Neural progenitor cell (in vitro differentiated cells): ENCODE measurements around the gene INPP4B. TPM values are rescaled to one million over a fixed set of nuclear protein-coding genes. Genes with fewer than 3 reads are reported as not detected.
A peak's percentile ranks its signal among the peaks of the same experiment; 100 is the strongest.

ENCODE experiments used
- DNase-seq: peaks from one replicate; pipeline ENCODE4 v3.0.0-alpha.2; 2016; ENCODE audit warnings: low spot score
- H2AFZ ChIP-seq: fragments of 200-600 bp; sonication (generic); replicated peaks from 2 replicates; pipeline ENCODE4 v1.6.1; 2016; ENCODE audit warnings: antibody characterized with exemption
- H3F3A ChIP-seq: fragments of 200-600 bp; sonication (generic); 2 replicates; pipeline ENCODE4 v1.6.1; 2016; ENCODE audit warnings: antibody characterized with exemption, low read depth
- H3K27ac ChIP-seq: fragments of 200-600 bp; sonication (generic); 2 replicates; pipeline ENCODE4 v1.5.1; 2016; ENCODE audit warnings: mild to moderate bottlenecking
- H3K27me3 ChIP-seq: fragments of 200-600 bp; sonication (generic); 2 replicates; pipeline ENCODE4 v1.6.1; 2016; ENCODE audit warnings: mild to moderate bottlenecking, moderate library complexity
- H3K36me3 ChIP-seq: fragments of 200-600 bp; sonication (generic); 2 replicates; pipeline ENCODE4 v1.5.1; 2016
- H3K4me1 ChIP-seq: fragments of 200-600 bp; sonication (generic); 2 replicates; pipeline ENCODE4 v1.6.1; 2016; ENCODE audit warnings: mixed run types
- H3K4me2 ChIP-seq: fragments of 200-600 bp; sonication (generic); 2 replicates; pipeline ENCODE4 v1.6.1; 2016
- H3K4me3 ChIP-seq: fragments of 200-600 bp; sonication (generic); 2 replicates; pipeline ENCODE4 v1.5.1; 2016
- H3K79me2 ChIP-seq: fragments of 200-600 bp; sonication (generic); 2 replicates; pipeline ENCODE4 v1.6.1; 2016; ENCODE audit warnings: low read depth
- H3K9ac ChIP-seq: fragments of 200-600 bp; sonication (generic); 2 replicates; pipeline ENCODE4 v1.6.1; 2016
- H3K9me3 ChIP-seq: fragments of 200-600 bp; sonication (generic); 2 replicates; pipeline ENCODE4 v1.5.1; 2016; ENCODE audit warnings: low read depth
- H4K20me1 ChIP-seq: fragments of 200-600 bp; sonication (generic); 2 replicates; pipeline ENCODE4 v1.6.1; 2016; ENCODE audit warnings: low read depth
- H3K27ac Mint-ChIP-seq: 3 replicates; pipeline ENCODE4 v1.8.0; 2021; ENCODE audit warnings: mixed read lengths
- H3K27me3 Mint-ChIP-seq: 2 replicates; pipeline ENCODE4 v1.8.0; 2022; ENCODE audit warnings: low read depth, mild to moderate bottlenecking, inconsistent platforms, moderate library complexity, mixed read lengths; ENCODE audit not compliant: insufficient read depth
- H3K36me3 Mint-ChIP-seq: 3 replicates; pipeline ENCODE4 v1.8.0; 2021; ENCODE audit warnings: mixed read lengths
- H3K4me1 Mint-ChIP-seq: 3 replicates; pipeline ENCODE4 v1.8.0; 2021; ENCODE audit warnings: mixed read lengths
- H3K4me3 Mint-ChIP-seq: 3 replicates; pipeline ENCODE4 v1.8.0; 2021; ENCODE audit warnings: mild to moderate bottlenecking, moderate library complexity, mixed read lengths
- H3K9me3 Mint-ChIP-seq: 3 replicates; pipeline ENCODE4 v1.8.0; 2020; ENCODE audit warnings: mixed read lengths
- CTCF ChIP-seq: fragments of 200-600 bp; sonication (generic); IDR thresholded peaks from 2 replicates; pipeline ENCODE4 v1.5.1; 2017; ENCODE audit warnings: antibody characterized with exemption, mild to moderate bottlenecking
- EZH2 ChIP-seq: fragments of 200-600 bp; sonication (generic); IDR thresholded peaks from 2 replicates; pipeline ENCODE4 v1.6.1; 2017; ENCODE audit warnings: antibody characterized with exemption, mild to moderate bottlenecking, moderate library complexity
- EZH2phosphoT487 ChIP-seq: fragments of 200-600 bp; sonication (generic); IDR thresholded peaks from 2 replicates; pipeline ENCODE4 v1.6.1; 2017; ENCODE audit warnings: antibody characterized with exemption
- total RNA-seq: library from RNA; depleted of rRNA; stranded (reverse); fragments of >200 nt; gene quantifications from 2 replicates; pipeline ENCODE4 v1.2.3, GENCODE V29; 2015; ENCODE audit warnings: low replicate concordance

INPP4B gene
- total RNA-seq, 1 donor from 2014 or later: 1.3 TPM

GRCh38 chr4:142686081-142686480 is 160.0 kb downstream of the INPP4B start:
- H3K4me1 Mint-ChIP-seq: peaks cover 12% of the 10 kb centered on the region
- H3K27ac Mint-ChIP-seq: no peak overlapping the region
- no peak overlapping the region for H3K4me3 ChIP-seq
- no peaks in the 10 kb centered on the region for H3F3A ChIP-seq
- TF ChIP-seq CTCF (no peak), EZH2 (no peak), EZH2phosphoT487 (no peak)
- no peaks in the 10 kb centered on the region for H3K9me3 ChIP-seq
- no peaks in the 10 kb centered on the region for H3K9me3 Mint-ChIP-seq
- H3K4me1 ChIP-seq: peaks cover 11% of the 10 kb centered on the region
- H4K20me1 ChIP-seq: no peaks in the 10 kb centered on the region
- H3K9ac ChIP-seq: no peak overlapping the region
- no peak overlapping the region for H2AFZ ChIP-seq
- DNase-seq: no peak
- no peak overlapping the region for H3K27ac ChIP-seq
- H3K36me3 ChIP-seq: no peaks in the 10 kb centered on the region
- H3K79me2 ChIP-seq: no peaks in the 10 kb centered on the region
- H3K27me3 ChIP-seq: no peaks in the 10 kb centered on the region
- no peak overlapping the region for H3K4me2 ChIP-seq
- H3K4me3 Mint-ChIP-seq: no peak overlapping the region
- H3K27me3 Mint-ChIP-seq: no peaks in the 10 kb centered on the region
- H3K36me3 Mint-ChIP-seq: no peaks in the 10 kb centered on the region

- H3K36me3 Mint-ChIP-seq: no peaks in the 10 kb centered on the region
- Histone ChIP-seq H3K27me3 (no peaks in the 10 kb centered on the region), H3F3A (no peaks in the 10 kb centered on the region), H3K27ac (no peak overlapping the region), H3K9me3 (no peaks in the 10 kb centered on the region), H3K36me3 (no peaks in the 10 kb centered on the region), H4K20me1 (no peaks in the 10 kb centered on the region), H2AFZ (no peak overlapping the region), H3K9ac (no peak overlapping the region), H3K4me3 (no peak overlapping the region), H3K4me1 (no peaks in the 10 kb centered on the region), H3K4me2 (no peak overlapping the region), H3K79me2 (no peaks in the 10 kb centered on the region)
- no peak for DNase-seq
- no peak overlapping the region for H3K27ac Mint-ChIP-seq
- no peaks in the 10 kb centered on the region for H3K9me3 Mint-ChIP-seq
- no peaks in the 10 kb centered on the region for H3K27me3 Mint-ChIP-seq
- H3K4me3 Mint-ChIP-seq: no peak overlapping the region
- TF ChIP-seq EZH2phosphoT487 (no peak), CTCF (no peak), EZH2 (no peak)
- H3K4me1 Mint-ChIP-seq: no peaks in the 10 kb centered on the region
These were observed 162.1 kb downstream of the INPP4B start for GRCh38 chr4:142683997-142684396.

- no peak for DNase-seq
- Histone ChIP-seq H3K4me3 (no peak overlapping the region), H3K9me3 (no peaks in the 10 kb centered on the region), H3K27ac (no peak overlapping the region), H2AFZ (peak overlapping the region; percentile 13), H3K4me1 (no peaks in the 10 kb centered on the region), H3F3A (no peaks in the 10 kb centered on the region), H3K27me3 (no peaks in the 10 kb centered on the region), H4K20me1 (no peaks in the 10 kb centered on the region), H3K36me3 (no peaks in the 10 kb centered on the region), H3K79me2 (no peaks in the 10 kb centered on the region), H3K9ac (no peak overlapping the region), H3K4me2 (no peak overlapping the region)
- no peak for TF ChIP-seq EZH2
- TF ChIP-seq CTCF: no peak
- TF ChIP-seq EZH2phosphoT487: no peak
- Mint-ChIP-seq H3K27me3 (no peaks in the 10 kb centered on the region), H3K4me3 (no peak overlapping the region), H3K36me3 (no peaks in the 10 kb centered on the region), H3K9me3 (no peaks in the 10 kb centered on the region), H3K4me1 (no peaks in the 10 kb centered on the region), H3K27ac (no peak overlapping the region)
These were observed 162.6 kb downstream of the INPP4B start for GRCh38 chr4:142683503-142683902.

- peaks cover 23% of the 10 kb centered on the region for H3K9me3 Mint-ChIP-seq
- no peaks in the 10 kb centered on the region for H3K9me3 ChIP-seq
These were observed 174.6 kb downstream of the INPP4B start for GRCh38 chr4:142671516-142671915.

More at GRCh38 chr4:142671516-142671915, 174.6 kb downstream of the INPP4B start:
- H3K27me3 ChIP-seq: no peaks in the 10 kb centered on the region
- H2AFZ ChIP-seq: no peak overlapping the region
- Mint-ChIP-seq H3K27me3 (peaks cover 2% of the 10 kb centered on the region), H3K36me3 (no peaks in the 10 kb centered on the region), H3K27ac (no peak overlapping the region), H3K4me3 (no peak overlapping the region), H3K4me1 (no peaks in the 10 kb centered on the region)
- H3K4me3 ChIP-seq: no peak overlapping the region
- H3K79me2 ChIP-seq: no peaks in the 10 kb centered on the region
- no peak overlapping the region for H3K9ac ChIP-seq
- H3F3A ChIP-seq: no peaks in the 10 kb centered on the region
- H4K20me1 ChIP-seq: no peaks in the 10 kb centered on the region
- peak; percentile 4 for DNase-seq
- TF ChIP-seq EZH2 (no peak), CTCF (peak; percentile 39)
- H3K36me3 ChIP-seq: no peaks in the 10 kb centered on the region
- H3K4me1 ChIP-seq: no peaks in the 10 kb centered on the region
- no peak overlapping the region for H3K4me2 ChIP-seq
- H3K27ac ChIP-seq: no peak overlapping the region
